Measurements from ENCODE around the gene SMYD3.

DNA sequence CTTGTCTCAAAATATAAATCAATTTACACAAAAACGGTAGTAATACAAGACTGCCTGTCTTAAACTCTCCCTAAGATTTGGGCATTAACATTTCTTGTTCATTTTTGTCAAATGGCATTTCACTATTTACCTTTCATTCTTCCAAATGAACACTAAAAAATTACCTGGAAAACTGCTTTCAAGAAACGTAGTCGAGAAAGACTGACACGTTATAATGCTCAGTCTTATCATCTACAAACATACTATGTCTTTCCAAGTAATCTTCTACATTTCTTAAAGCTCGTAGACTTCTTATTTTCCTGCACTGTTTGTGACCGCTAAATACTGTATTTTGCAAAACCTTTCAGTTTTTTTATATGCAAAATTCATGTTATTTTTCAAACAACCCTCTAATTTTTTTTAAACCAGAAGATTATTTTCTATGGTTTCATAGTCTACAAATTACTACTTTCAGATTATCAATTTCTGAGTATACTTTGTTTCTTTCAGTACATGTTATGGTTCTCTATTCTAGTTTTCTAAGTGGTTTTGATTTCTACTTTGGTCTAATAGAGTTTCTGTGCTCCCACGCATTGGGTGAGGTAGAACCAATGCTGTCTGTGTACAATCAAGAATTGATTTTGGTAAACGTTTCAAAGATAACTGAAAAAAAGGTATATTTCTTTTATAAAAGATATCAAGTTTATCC is 336.4 kb downstream of the SMYD3 start:
- TF ChIP-seq ZFX (IDR thresholded peaks at IDR 0.05), result no peak
- no peak for TF ChIP-seq CTCF (conservative IDR thresholded peaks at IDR 0.05)

Measured in C4-2B (cell line).